Endodermal cell (in vitro differentiated cells): Measurements from ENCODE around the gene NLRP3. TPM values are rescaled to one million over a fixed set of nuclear protein-coding genes. Genes with fewer than 3 reads are reported as not detected.

Experiments used
- DNase-seq: peaks from one replicate; pipeline ENCODE4 v3.0.0-alpha.2; 2017
- H3K27ac ChIP-seq: 2 replicates; pipeline ENCODE4 v1.5.1; 2013; ENCODE audit warnings: mild to moderate bottlenecking, low read depth, low read length, moderate library complexity
- H3K27me3 ChIP-seq: 2 replicates; pipeline ENCODE4 v1.6.1; 2013; ENCODE audit warnings: mild to moderate bottlenecking, low read length, moderate library complexity; ENCODE audit not compliant: insufficient read depth, control insufficient read depth, poor library complexity, severe bottlenecking
- H3K36me3 ChIP-seq: 2 replicates; pipeline ENCODE4 v1.7.0; 2013; ENCODE audit warnings: mild to moderate bottlenecking, low read length, moderate library complexity; ENCODE audit not compliant: control insufficient read depth, insufficient read depth
- H3K4me1 ChIP-seq: one replicate; pipeline ENCODE4 v1.7.0; 2013; ENCODE audit warnings: low read length; ENCODE audit not compliant: control insufficient read depth, insufficient read depth
- H3K4me3 ChIP-seq: 2 replicates; pipeline ENCODE4 v1.5.1; 2013; ENCODE audit warnings: mild to moderate bottlenecking, low read length, moderate library complexity
- H3K9ac ChIP-seq: 2 replicates; pipeline ENCODE4 v1.6.1; 2013; ENCODE audit warnings: mild to moderate bottlenecking, low read length, moderate library complexity; ENCODE audit not compliant: poor library complexity, severe bottlenecking; ENCODE audit errors: extremely low read depth
- H3K9me3 ChIP-seq: 2 replicates; pipeline ENCODE4 v1.6.1; 2013; ENCODE audit warnings: mild to moderate bottlenecking, low read length, moderate library complexity; ENCODE audit not compliant: control insufficient read depth
- H3K27ac Mint-ChIP-seq: 2 replicates; pipeline ENCODE4 v1.8.0; 2020; ENCODE audit warnings: mixed read lengths
- H3K27me3 Mint-ChIP-seq: 2 replicates; pipeline ENCODE4 v1.8.0; 2021; ENCODE audit warnings: mild to moderate bottlenecking, mixed read lengths; ENCODE audit not compliant: insufficient read depth
- H3K36me3 Mint-ChIP-seq: 2 replicates; pipeline ENCODE4 v1.8.0; 2020; ENCODE audit warnings: low read depth, mixed read lengths
- H3K4me1 Mint-ChIP-seq: 2 replicates; pipeline ENCODE4 v1.8.0; 2020; ENCODE audit warnings: mixed read lengths
- H3K4me3 Mint-ChIP-seq: 2 replicates; pipeline ENCODE4 v1.8.0; 2020; ENCODE audit warnings: mild to moderate bottlenecking, moderate library complexity, mixed read lengths
- H3K9me3 Mint-ChIP-seq: 2 replicates; pipeline ENCODE4 v1.8.0; 2020; ENCODE audit warnings: mild to moderate bottlenecking, mixed read lengths
- CTCF ChIP-seq: fragments of 200-600 bp; sonication (generic); conservative IDR thresholded peaks from 2 replicates; pipeline ENCODE4 v1.5.0; 2021; ENCODE audit warnings: antibody characterized with exemption, mild to moderate bottlenecking
- WGBS, 2 experiments: methylation state at CpG; one replicate each; pipeline versions ENCODE4 v1.1.5 to v1.1.7; 2013; ENCODE audit warnings: missing lambda C conversion rate in 2 of 2, mixed read lengths in 1 of 2; ENCODE audit not compliant: insufficient coverage in 1 of 2, insufficient read length in 1 of 2; 5-methylcytosine and 5-hydroxymethylcytosine counted together
- total RNA-seq, 2 donors: library from RNA; stranded (reverse); fragmentation: NEBNext Ultra II Directional in 1 of 2; extraction: Animal tissue kit (Norgen Biotek cat#: 25700) in 1 of 2; gene quantifications; 2 replicates in 1 of 2; 3 replicates in 1 of 2; pipeline ENCODE4 v1.2.1, GENCODE V29; 2021

Gene NLRP3
- total RNA-seq, 2 donors from 2014 or later = 0.09 TPM; not detected in 1

- peaks cover 20% of the 10 kb centered on the region for H3K4me1 Mint-ChIP-seq
- H3K9me3 ChIP-seq = peaks cover 5% of the 10 kb centered on the region
- H3K27ac Mint-ChIP-seq = no peak overlapping the region
- no peak overlapping the region for H3K4me3 Mint-ChIP-seq
- no peak overlapping the region for H3K27ac ChIP-seq
- no peaks in the 10 kb centered on the region for H3K4me1 ChIP-seq
- H3K9me3 Mint-ChIP-seq = peaks cover 19% of the 10 kb centered on the region
- no peaks in the 10 kb centered on the region for H3K27me3 ChIP-seq
- no peak overlapping the region for H3K4me3 ChIP-seq
- H3K27me3 Mint-ChIP-seq = peaks cover 8% of the 10 kb centered on the region
- no peak for TF ChIP-seq CTCF
- no peaks in the 10 kb centered on the region for H3K36me3 ChIP-seq
- H3K9ac ChIP-seq = no peak overlapping the region
- H3K36me3 Mint-ChIP-seq = no peaks in the 10 kb centered on the region
- DNase-seq = no peak
- WGBS, 2 experiments = 87 to 100% methylated on average over 2 to 3 of the region's 3 CpGs
These were observed 29.3 kb upstream of the NLRP3 start for GRCh38 chr1:247386687-247387086.

GRCh38 chr1:247387096-247387495 lies 28.9 kb upstream of the NLRP3 start:
- H3K27me3 ChIP-seq = no peaks in the 10 kb centered on the region
- H3K4me1 ChIP-seq = no peaks in the 10 kb centered on the region
- Mint-ChIP-seq H3K27me3 (peaks cover 8% of the 10 kb centered on the region), H3K9me3 (peaks cover 19% of the 10 kb centered on the region), H3K4me1 (peaks cover 20% of the 10 kb centered on the region), H3K36me3 (no peaks in the 10 kb centered on the region), H3K27ac (no peak overlapping the region), H3K4me3 (no peak overlapping the region)
- H3K27ac ChIP-seq = no peak overlapping the region
- WGBS, 2 experiments = 64 to 71% methylated on average over 1 to 4 of the region's 4 CpGs
- no peak for TF ChIP-seq CTCF
- H3K36me3 ChIP-seq = no peaks in the 10 kb centered on the region
- peaks cover 5% of the 10 kb centered on the region for H3K9me3 ChIP-seq
- H3K4me3 ChIP-seq = no peak overlapping the region
- DNase-seq = no peak
- H3K9ac ChIP-seq = no peak overlapping the region

GRCh38 chr1:247387565-247387964 lies 28.4 kb upstream of the NLRP3 start:
- Histone ChIP-seq H3K9ac (no peak overlapping the region), H3K4me3 (no peak overlapping the region), H3K36me3 (no peaks in the 10 kb centered on the region), H3K9me3 (peaks cover 5% of the 10 kb centered on the region), H3K4me1 (no peaks in the 10 kb centered on the region), H3K27me3 (no peaks in the 10 kb centered on the region), H3K27ac (no peak overlapping the region)
- H3K4me1 Mint-ChIP-seq = peaks cover 20% of the 10 kb centered on the region
- H3K4me3 Mint-ChIP-seq = no peak overlapping the region
- 68 to 81% methylated on average over 3 to 5 of the region's 5 CpGs for WGBS, 2 experiments
- no peak overlapping the region for H3K27ac Mint-ChIP-seq
- H3K27me3 Mint-ChIP-seq = peaks cover 8% of the 10 kb centered on the region
- no peak for TF ChIP-seq CTCF
- no peaks in the 10 kb centered on the region for H3K36me3 Mint-ChIP-seq
- peaks cover 19% of the 10 kb centered on the region for H3K9me3 Mint-ChIP-seq
- DNase-seq = no peak
